Uterus (tissue), 4 donors: Measurements from ENCODE around the gene MYL6B. TPM values are rescaled to one million over a fixed set of nuclear protein-coding genes. Genes with fewer than 3 reads are reported as not detected.

ENCODE experiments used
- DNase-seq, 2 donors: peaks; one replicate each; pipeline ENCODE4 v3.0.0-alpha.2; 2019 to 2020
- H3K27ac ChIP-seq, 2 donors: fragments of 200-600 bp; sonication (generic); 1 replicate in 1 of 2; 2 replicates in 1 of 2; pipeline ENCODE4 v1.5.1; 2016 to 2018
- H3K27me3 ChIP-seq, 2 donors: fragments of 200-600 bp; sonication (generic); one replicate each; pipeline ENCODE4 v1.5.1; 2018 to 2019; ENCODE audit warnings: control low read depth in 1 of 2
- H3K36me3 ChIP-seq, 2 donors: fragments of 200-600 bp; sonication (generic); one replicate each; pipeline ENCODE4 v1.5.1; 2019; ENCODE audit warnings: control low read depth in 1 of 2
- H3K4me1 ChIP-seq, 2 donors: fragments of 200-600 bp; sonication (generic); one replicate each; pipeline ENCODE4 v1.5.1; 2018 to 2019; ENCODE audit warnings: control low read depth in 1 of 2
- H3K4me3 ChIP-seq, 2 donors: fragments of 200-600 bp; sonication (generic); 1 replicate in 1 of 2; 2 replicates in 1 of 2; pipeline ENCODE4 v1.5.1; 2018 to 2019; ENCODE audit warnings: mild to moderate bottlenecking in 1 of 2
- H3K9me3 ChIP-seq, 2 donors: fragments of 200-600 bp; sonication (generic); one replicate each; pipeline ENCODE4 v1.5.1; 2019; ENCODE audit warnings: control low read depth in 1 of 2
- CTCF ChIP-seq, 4 experiments: fragments of 200-600 bp in 2 of 4; fragments of 450-650 bp in 2 of 4; sonication (generic) in 2 of 4; IDR thresholded peaks; one replicate each; pipeline ENCODE4 v1.5.1; 2016 to 2019; ENCODE audit warnings: antibody characterized with exemption in 4 of 4, mild to moderate bottlenecking in 2 of 4, moderate library complexity in 1 of 4
- POLR2A ChIP-seq, 2 donors: fragments of 450-650 bp; IDR thresholded peaks; one replicate each; pipeline ENCODE4 v1.6.1; 2016; ENCODE audit warnings: antibody characterized with exemption in 2 of 2, mild to moderate bottlenecking in 1 of 2, moderate library complexity in 1 of 2
- intact Hi-C: fragments of 100-400 bp; cut with DNase I; formaldehyde crosslinking; loops from one replicate; pipeline ENCODE4 v1.15.1; 2023; ENCODE audit warnings: low total_unique reads
- total RNA-seq, 4 donors: library from RNA; depleted of rRNA in 3 of 4; stranded (reverse); fragments of >200 nt in 3 of 4; gene quantifications; one replicate each; pipeline versions ENCODE4 v1.1.0 to v1.2.4, GENCODE V29; 2014 to 2023
- donor health status: DM: yes; HTN: yes; CAD: no.

MYL6B gene
- total RNA-seq, 4 donors from 2014 or later, result 6.7 to 57.5 (median 27.0) TPM

GRCh38 chr12:56104109-56104814 is 48.1 kb upstream of the MYL6B start, which contains the start of gene PA2G4:
PA2G4 (plus strand) TSS chr12:56104559; CDS start chr12:56104738, 179 bp downstream.
- Histone ChIP-seq H3K27ac (peak within 1 kb of the TSS; percentile 82 to 88), H3K4me1 (peaks cover 0 to 7% of the 10 kb centered on the region in 2 donors), H3K4me3 (peak within 1 kb of the TSS; percentile 86 to 89), H3K27me3 (no peaks in the 10 kb centered on the region), H3K9me3 (no peaks in the 10 kb centered on the region), H3K36me3 (no peaks in the 10 kb centered on the region)
- intact Hi-C loops, result no loop called here
- peak in 3 of 4 experiments; percentile 18 to 43 (median 19) for TF ChIP-seq CTCF (IDR thresholded peaks at IDR 0.05)
- peak; percentile 84 to 90 for TF ChIP-seq POLR2A (IDR thresholded peaks at IDR 0.05)
- peak; percentile 97 to 98 for DNase-seq

GRCh38 chr12:56104815-56105608 is 47.4 kb upstream of the MYL6B start:
- no peak for DNase-seq
- peak overlapping the region; percentile 82 to 88 for H3K27ac ChIP-seq
- TF ChIP-seq POLR2A (IDR thresholded peaks at IDR 0.05) (no peak), CTCF (IDR thresholded peaks at IDR 0.05) (no peak)
- no peaks in the 10 kb centered on the region for H3K27me3 ChIP-seq
- intact Hi-C loops, result no loop called here
- H3K9me3 ChIP-seq, result no peaks in the 10 kb centered on the region
- no peaks in the 10 kb centered on the region for H3K36me3 ChIP-seq
- H3K4me3 ChIP-seq, result peak overlapping the region; percentile 86 to 89
- H3K4me1 ChIP-seq, result peaks cover 0 to 7% of the 10 kb centered on the region in 2 donors

- Histone ChIP-seq H3K27ac (peak overlapping the region; percentile 82 to 88), H3K4me3 (peak overlapping the region; percentile 86 to 89), H3K4me1 (peaks cover 0 to 7% of the 10 kb centered on the region in 2 donors), H3K9me3 (no peaks in the 10 kb centered on the region), H3K27me3 (no peaks in the 10 kb centered on the region), H3K36me3 (no peaks in the 10 kb centered on the region)
- TF ChIP-seq POLR2A (IDR thresholded peaks at IDR 0.05) (no peak), CTCF (IDR thresholded peaks at IDR 0.05) (no peak)
- no peak for DNase-seq
- intact Hi-C loops, result no loop called here
Observed at GRCh38 chr12:56105609-56105902, 46.8 kb upstream of the MYL6B start.

GRCh38 chr12:56107242-56107641 is 45.1 kb upstream of the MYL6B start:
- H3K36me3 ChIP-seq, result no peaks in the 10 kb centered on the region
- no peaks in the 10 kb centered on the region for H3K9me3 ChIP-seq
- no peaks in the 10 kb centered on the region for H3K27me3 ChIP-seq
- peaks cover 0 to 7% of the 10 kb centered on the region in 2 donors for H3K4me1 ChIP-seq
- intact Hi-C loops, result no loop called here
- H3K27ac ChIP-seq, result no peak overlapping the region
- DNase-seq, result no peak
- no peak overlapping the region for H3K4me3 ChIP-seq
- TF ChIP-seq POLR2A (IDR thresholded peaks at IDR 0.05) (no peak), CTCF (IDR thresholded peaks at IDR 0.05) (no peak)

- intact Hi-C loops, result no loop called here
- H3K4me3 ChIP-seq, result no peak overlapping the region
- no peaks in the 10 kb centered on the region for H3K36me3 ChIP-seq
- DNase-seq, result no peak
- no peaks in the 10 kb centered on the region for H3K4me1 ChIP-seq
- no peaks in the 10 kb centered on the region for H3K27me3 ChIP-seq
- no peak overlapping the region for H3K27ac ChIP-seq
- TF ChIP-seq CTCF (IDR thresholded peaks at IDR 0.05), result no peak
- TF ChIP-seq POLR2A (IDR thresholded peaks at IDR 0.05), result no peak
- H3K9me3 ChIP-seq, result no peaks in the 10 kb centered on the region
Observed at GRCh38 chr12:56110571-56110970, 41.8 kb upstream of the MYL6B start.
